NCI-H2196 treated with DMSO at 0.1 percent for 48 hours (cell line): Measurements from ENCODE around the gene ATXN8OS.
"Not testable (repeated sequence)": the region's sequence is repeated elsewhere in the genome, so short reads cannot be mapped to it uniquely, and the experiment has no call there.

Source experiments
- DNase-seq: peaks from one replicate; lab custom pipeline; 2025; ENCODE audit not compliant: unreplicated experiment; lab: John Stamatoyannopoulos, UW

Gene ATXN8OS

GRCh38 chr13:70107498-70108281 lies at the start of gene ATXN8OS:
Gene ATXN8OS (plus strand): TSS chr13:70107826.
- no peak for DNase-seq

GRCh38 chr13:70080012-70080411 lies 27.6 kb upstream of the ATXN8OS start:
- no peak for DNase-seq

GRCh38 chr13:70087247-70087646 lies 20.4 kb upstream of the ATXN8OS start:
- no peak for DNase-seq

- no peak for DNase-seq
Observed at GRCh38 chr13:70088926-70089325, 18.7 kb upstream of the ATXN8OS start.

DNA sequence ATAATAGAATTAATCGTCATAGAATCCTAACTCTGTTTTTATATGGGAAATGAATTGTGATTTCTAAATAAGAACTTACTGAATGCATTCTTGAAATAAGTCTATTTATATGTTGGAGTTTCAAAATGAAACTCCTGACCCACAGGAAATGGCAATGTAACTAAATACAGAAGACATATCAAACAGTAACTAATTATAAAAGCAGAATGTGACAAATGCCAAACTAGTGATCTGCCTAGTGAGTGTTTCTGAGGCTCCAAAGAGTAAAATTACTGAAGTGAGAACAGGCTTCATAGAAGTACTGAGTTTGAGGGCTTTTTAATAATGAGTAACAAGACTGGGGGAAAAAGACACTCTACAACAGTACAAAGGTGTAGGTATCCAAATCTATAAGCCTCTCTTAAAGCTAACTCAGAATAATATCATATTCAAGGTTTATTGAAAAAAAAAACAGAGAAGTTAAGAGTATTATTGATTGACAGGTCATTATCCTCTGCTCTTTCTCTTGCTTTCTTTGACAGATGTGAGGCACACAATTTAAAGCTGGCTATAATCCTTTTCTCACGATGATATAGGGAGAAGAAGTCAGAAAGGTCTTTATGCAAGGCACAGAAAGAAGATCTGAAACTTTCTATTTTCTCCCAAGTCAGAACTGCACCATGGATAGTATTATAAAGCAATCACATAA lies 17.4 kb upstream of the ATXN8OS start:
- DNase-seq: no peak

DNA sequence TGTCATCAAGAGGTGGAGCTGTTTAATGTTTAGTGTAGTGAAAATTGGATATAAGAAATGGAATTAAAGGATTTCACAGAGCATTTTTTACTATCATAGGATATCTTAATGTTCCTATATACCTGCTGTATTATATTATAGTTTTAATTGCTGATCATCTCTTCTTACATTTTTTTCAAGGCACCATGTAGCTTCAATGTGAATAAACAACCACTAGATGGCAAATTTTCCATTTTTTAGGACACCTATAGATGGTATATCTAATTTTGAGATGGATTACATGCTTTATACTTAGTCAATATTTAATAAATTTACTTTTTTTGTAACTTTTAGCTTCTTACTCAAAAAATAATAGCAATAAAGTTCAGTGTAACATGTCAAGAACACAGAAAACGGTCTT lies 9.0 kb upstream of the ATXN8OS start:
- no peak for DNase-seq

DNA sequence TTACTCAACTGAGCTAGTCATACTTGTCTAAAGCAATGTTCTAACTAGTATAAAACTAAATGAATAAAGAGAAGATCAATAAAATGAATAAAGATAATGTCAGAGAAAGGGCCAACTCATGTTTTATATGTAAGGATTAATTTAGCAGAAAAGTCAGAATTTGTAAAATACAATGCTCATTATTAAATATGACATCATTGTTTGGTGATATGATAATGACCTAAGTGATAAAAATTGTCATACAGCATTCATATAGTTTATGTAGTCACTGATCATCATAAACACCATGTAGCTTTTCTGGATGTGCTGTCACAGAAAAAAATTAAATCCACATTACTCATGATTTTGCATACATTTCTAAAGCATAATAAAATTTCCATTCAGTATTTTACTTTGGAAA lies 3.1 kb upstream of the ATXN8OS start:
- DNase-seq: no peak

DNA sequence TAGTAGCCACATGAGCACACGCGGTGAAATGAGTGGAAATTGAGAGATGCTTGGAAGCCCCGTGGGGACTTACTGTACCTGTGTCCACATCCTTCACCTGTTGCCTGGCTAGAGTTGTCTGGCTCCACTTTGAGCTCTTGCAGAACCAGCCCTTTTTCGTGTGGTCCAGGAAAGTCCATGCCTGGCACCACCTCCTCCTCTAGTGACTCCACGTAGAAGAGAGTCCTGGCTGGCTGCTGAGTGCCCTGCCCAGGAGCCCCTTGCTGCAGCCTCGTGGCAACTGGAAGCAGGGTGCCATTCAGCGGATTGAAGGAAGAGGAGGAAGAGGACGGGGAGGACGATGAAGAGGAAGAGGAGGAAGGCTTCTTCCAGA lies 515 bp upstream of the ATXN8OS start:
- DNase-seq: no peak

- DNase-seq: no peak
Observed at GRCh38 chr13:70108356-70109105, 905 bp downstream of the ATXN8OS start, which contains the start of gene KLHL1. Gene KLHL1 (minus strand): TSS chr13:70108452. CDS start chr13:70107699, 753 bp downstream.

GRCh38 chr13:70117338-70117905 lies 9.8 kb downstream of the ATXN8OS start:
- DNase-seq: no peak

- no peak for DNase-seq
Observed at GRCh38 chr13:70125693-70126092, 18.1 kb downstream of the ATXN8OS start.

DNA sequence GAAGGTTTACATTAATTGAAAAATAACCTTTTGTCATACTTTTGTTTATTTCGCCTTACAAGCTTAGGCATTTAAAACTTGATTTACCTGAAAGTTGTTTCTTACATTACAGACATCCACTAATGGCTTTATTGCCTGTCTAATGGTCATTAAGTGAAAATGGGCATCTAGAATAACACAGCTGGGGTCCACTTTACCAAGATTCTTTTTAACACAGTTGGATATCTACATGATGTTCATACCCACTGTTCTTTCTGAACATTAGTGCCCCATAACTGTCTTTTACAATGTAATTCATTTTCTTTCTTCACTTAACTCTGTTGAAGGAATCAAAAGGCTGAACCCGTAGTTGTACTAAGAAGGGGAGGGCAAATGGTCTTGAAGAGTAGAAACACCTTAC lies 20.5 kb downstream of the ATXN8OS start:
- DNase-seq: no peak

DNA sequence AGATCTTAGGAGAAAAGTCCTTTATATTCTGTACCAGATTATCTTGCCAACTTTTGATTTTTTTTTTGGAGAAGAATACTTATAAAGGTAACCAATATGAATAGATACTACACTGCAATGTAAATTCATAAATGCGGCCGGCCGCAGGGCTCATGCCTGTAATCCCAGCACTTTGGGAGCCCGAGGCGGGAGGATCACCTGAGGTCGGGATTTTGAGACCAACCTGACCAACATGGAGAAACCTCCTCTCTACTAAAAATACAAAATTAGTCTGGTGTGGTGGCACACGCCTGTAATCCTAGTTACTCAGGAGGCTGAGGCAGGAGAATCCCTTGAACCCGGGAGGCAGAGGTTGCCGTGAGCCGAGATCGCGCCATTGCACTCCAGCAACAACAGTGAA lies 35.0 kb downstream of the ATXN8OS start:
- DNase-seq: not testable (repeated sequence)

GRCh38 chr13:70162141-70162540 lies 54.5 kb downstream of the ATXN8OS start:
- DNase-seq: no peak

- DNase-seq: no peak
Observed at GRCh38 chr13:70170689-70171088, 63.1 kb downstream of the ATXN8OS start.

DNA sequence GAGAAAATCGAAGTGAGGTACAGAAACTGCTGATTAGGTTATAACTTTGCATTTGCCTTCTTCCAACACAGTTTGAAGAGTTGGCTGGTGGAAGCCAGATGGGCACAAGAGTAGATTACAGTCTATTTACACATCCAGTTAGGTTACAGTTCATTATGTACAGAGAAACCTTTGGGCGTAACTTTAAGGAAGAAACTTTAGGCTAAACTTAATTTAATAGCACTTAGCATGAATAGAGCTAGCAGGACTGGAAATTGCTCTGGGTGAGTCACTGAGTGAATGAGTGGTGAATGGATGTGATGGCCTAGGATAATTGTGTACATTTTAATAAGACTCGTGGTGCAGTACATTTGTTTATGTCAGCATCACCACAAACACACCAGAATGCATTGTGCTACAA lies 63.5 kb downstream of the ATXN8OS start:
- no peak for DNase-seq

DNA sequence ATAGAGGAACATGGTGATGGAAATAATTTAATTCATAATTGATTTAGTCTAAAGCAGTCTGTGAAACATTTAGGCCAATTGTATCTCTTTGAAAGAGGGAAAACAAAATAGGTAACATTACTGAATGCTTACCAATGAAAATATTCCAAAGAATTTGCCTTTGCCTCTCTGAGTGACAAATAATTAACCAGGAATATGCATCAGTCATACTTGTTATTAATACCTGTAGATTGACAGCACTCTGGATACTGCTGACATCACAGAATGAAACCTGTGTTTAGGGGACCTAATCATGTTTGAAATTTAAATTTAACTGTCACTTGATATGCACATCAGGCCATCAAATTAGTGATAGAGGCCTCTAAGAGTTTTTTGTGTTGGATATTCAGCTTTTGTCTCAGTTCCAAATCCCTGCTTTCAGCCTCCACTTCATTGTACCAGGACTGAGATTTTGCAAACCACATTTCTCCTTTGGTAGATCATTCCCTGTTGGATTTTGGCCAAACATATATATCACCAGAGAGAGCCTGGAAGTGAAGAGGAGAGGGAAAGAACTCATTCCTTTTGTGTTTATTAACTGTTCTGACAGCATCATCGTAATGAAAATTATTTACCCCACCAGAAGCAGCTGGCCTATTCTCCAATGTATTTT lies 65.4 kb downstream of the ATXN8OS start:
- no peak for DNase-seq

DNA sequence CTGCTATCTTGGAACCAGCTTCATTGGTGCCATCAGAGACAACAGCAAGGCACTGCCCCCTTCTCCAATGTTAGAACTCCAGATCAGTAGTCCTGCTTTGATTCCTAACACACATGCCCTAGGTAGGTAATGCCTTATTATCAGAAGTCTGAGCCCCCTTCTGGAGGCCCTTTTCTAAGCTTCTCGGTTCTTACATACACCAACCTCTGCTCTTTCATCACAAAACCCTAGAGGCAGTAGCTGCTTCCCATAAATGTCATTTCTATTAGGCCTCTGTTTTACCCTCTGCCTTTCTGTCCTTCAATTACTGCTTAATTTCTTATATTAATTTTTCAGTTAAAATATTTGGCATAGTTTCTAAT lies 66.0 kb downstream of the ATXN8OS start:
- no peak for DNase-seq

GRCh38 chr13:70178346-70178745 lies 70.7 kb downstream of the ATXN8OS start:
- DNase-seq: no peak
